ENCODE measurements around the gene SLC7A10.

SLC7A10 gene

GRCh38 chr19:33241091-33241529 lies 15.5 kb upstream of the SLC7A10 start:
- TF ChIP-seq CTCF (IDR thresholded peaks at IDR 0.05): no peak

- TF ChIP-seq CTCF (IDR thresholded peaks at IDR 0.05): no peak
Observed at GRCh38 chr19:33240181-33240771, 14.6 kb upstream of the SLC7A10 start.

- no peak for TF ChIP-seq CTCF (IDR thresholded peaks at IDR 0.05)
Observed at GRCh38 chr19:33239223-33239975, 13.7 kb upstream of the SLC7A10 start.

- no peak for TF ChIP-seq CTCF (IDR thresholded peaks at IDR 0.05)
Observed at GRCh38 chr19:33238481-33239149, 13.0 kb upstream of the SLC7A10 start.

- TF ChIP-seq CTCF (IDR thresholded peaks at IDR 0.05): no peak
Observed at GRCh38 chr19:33236696-33237390, 11.2 kb upstream of the SLC7A10 start.

- no peak for TF ChIP-seq CTCF (IDR thresholded peaks at IDR 0.05)
Observed at GRCh38 chr19:33235996-33236350, 10.3 kb upstream of the SLC7A10 start.

- TF ChIP-seq CTCF (IDR thresholded peaks at IDR 0.05): peak; percentile 86
Observed at GRCh38 chr19:33235269-33235995, 9.8 kb upstream of the SLC7A10 start.
